ENCODE measurements around the gene HNF4A. TPM values are rescaled to one million over a fixed set of nuclear protein-coding genes. Genes with fewer than 3 reads are reported as not detected.

The HNF4A gene
- total and polyA plus RNA-seq, 8 donors: 7.4 to 29.2 (median 22.2) TPM

GRCh38 chr20:44419131-44419844 is 63.8 kb downstream of the HNF4A start:
- 79 to 81% methylated on average over 13 of the region's 13 CpGs for WGBS, 2 donors
- Histone ChIP-seq H3K4me3 (no peak overlapping the region), H3K9me3 (no peaks in the 10 kb centered on the region), H3K27me3 (no peaks in the 10 kb centered on the region), H3K36me3 (peaks cover 0 to 52% (median 0%) of the 10 kb centered on the region in 3 donors), H3K4me1 (no peaks in the 10 kb centered on the region), H3K27ac (no peak overlapping the region)
- ATAC-seq (peak; percentile 52 to 82 (median 73)), FAIRE-seq (no peak), DNase-seq (peak in 2 of 6 donors; percentile 42 to 44)
- intact Hi-C loops (cut with DNase I): no loop called here
- no peak for TF ChIP-seq CTCF (IDR thresholded peaks at IDR 0.05)

DNA sequence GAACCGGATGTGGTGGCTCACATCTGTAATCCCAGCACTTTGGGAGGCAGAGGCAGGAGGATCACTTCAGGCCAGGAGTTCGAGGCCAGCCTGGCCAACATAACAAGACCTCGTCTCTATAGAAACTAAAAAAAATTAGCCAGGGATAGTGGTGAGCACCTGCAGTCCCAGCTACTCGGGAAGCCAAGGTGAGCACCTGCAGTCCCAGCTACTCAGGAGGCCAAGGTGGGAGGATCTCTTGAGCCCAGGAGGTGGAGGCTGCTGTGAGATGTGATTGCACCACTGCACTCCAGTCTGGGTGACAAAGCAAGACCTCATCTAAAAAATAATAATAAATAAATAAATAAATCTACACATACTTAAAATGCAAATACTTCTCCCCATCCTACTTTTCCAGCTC is 65.0 kb downstream of the HNF4A start:
- ATAC-seq (no peak), DNase-seq (no peak), FAIRE-seq (no peak)
- no peak for TF ChIP-seq CTCF (IDR thresholded peaks at IDR 0.05)
- H3K27me3 ChIP-seq: no peaks in the 10 kb centered on the region
- intact Hi-C loops (cut with DNase I): no loop called here
- no peaks in the 10 kb centered on the region for H3K9me3 ChIP-seq
- peaks cover 0 to 45% (median 0%) of the 10 kb centered on the region in 3 donors for H3K36me3 ChIP-seq
- H3K4me3 ChIP-seq: no peak overlapping the region
- 85 to 88% methylated on average over 4 of the region's 4 CpGs for WGBS, 2 donors
- H3K27ac ChIP-seq: no peak overlapping the region
- no peaks in the 10 kb centered on the region for H3K4me1 ChIP-seq

DNA sequence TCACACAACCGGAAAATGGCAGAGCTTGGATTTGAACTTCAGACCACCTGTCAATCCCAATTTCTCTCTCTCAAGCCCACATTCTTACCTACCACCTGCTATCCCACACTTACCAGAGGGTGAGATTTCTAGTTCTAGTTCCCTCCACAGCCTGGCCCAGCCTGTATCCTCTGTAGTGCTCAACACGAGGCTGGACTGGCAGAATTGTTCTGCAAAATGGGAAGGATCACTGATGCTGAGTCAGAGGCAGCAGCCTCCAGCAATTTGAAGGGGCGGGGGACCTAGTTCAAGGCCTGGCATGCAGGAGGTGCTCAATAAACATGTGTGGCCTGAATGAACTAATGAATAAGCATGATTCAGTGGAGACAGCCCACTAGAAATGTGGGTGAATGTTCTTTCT is 66.6 kb downstream of the HNF4A start:
- 61 to 65% methylated on average over 3 of the region's 3 CpGs for WGBS, 2 donors
- Histone ChIP-seq H3K27ac (no peak overlapping the region), H3K27me3 (no peaks in the 10 kb centered on the region), H3K36me3 (peaks cover 0 to 37% (median 4%) of the 10 kb centered on the region in 3 donors), H3K4me3 (no peak overlapping the region), H3K9me3 (no peaks in the 10 kb centered on the region), H3K4me1 (no peaks in the 10 kb centered on the region)
- FAIRE-seq: no peak
- DNase-seq: no peak
- intact Hi-C loops (cut with DNase I): no loop called here
- ATAC-seq: no peak
- no peak for TF ChIP-seq CTCF (IDR thresholded peaks at IDR 0.05)

DNA sequence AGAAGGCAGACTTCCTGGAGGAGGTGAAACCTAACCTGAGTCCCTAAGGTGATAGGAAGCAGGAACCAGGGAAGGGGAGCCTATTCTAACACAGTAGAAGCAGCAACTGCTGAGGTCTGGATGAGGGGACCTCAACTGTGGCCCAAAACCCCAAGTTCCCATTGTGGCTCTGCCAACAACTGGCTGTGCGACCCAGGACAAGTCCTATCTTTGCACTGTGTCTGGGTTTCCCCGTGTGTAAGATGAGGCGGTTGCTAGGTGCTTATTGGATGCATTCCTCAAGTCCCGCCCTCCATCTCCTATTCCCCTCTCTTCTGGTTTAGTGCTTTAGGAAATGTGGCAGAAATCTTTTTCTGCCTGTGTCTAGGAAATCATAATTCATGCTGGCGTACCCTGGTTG is 68.0 kb downstream of the HNF4A start:
- Histone ChIP-seq H3K27ac (no peak overlapping the region), H3K27me3 (no peaks in the 10 kb centered on the region), H3K36me3 (peaks cover 0 to 35% (median 4%) of the 10 kb centered on the region in 3 donors), H3K4me1 (no peaks in the 10 kb centered on the region), H3K9me3 (no peaks in the 10 kb centered on the region), H3K4me3 (no peak overlapping the region)
- no peak for FAIRE-seq
- 85 to 87% methylated on average over 5 of the region's 5 CpGs for WGBS, 2 donors
- intact Hi-C loops (cut with DNase I): no loop called here
- ATAC-seq: no peak
- no peak for TF ChIP-seq CTCF (IDR thresholded peaks at IDR 0.05)
- no peak for DNase-seq

- FAIRE-seq: no peak
Observed at GRCh38 chr20:44424039-44424495, 68.6 kb downstream of the HNF4A start.

More at GRCh38 chr20:44424039-44424495, 68.6 kb downstream of the HNF4A start:
- no peaks in the 10 kb centered on the region for H3K27me3 ChIP-seq
- no peaks in the 10 kb centered on the region for H3K9me3 ChIP-seq
- no peak overlapping the region for H3K4me3 ChIP-seq
- no peak for TF ChIP-seq CTCF (IDR thresholded peaks at IDR 0.05)
- H3K27ac ChIP-seq: no peak overlapping the region
- WGBS, 2 donors: 91% methylated on average over 14 of the region's 14 CpGs
- intact Hi-C loops (cut with DNase I): no loop called here
- DNase-seq: no peak
- H3K4me1 ChIP-seq: no peaks in the 10 kb centered on the region
- no peak for ATAC-seq
- H3K36me3 ChIP-seq: peaks cover 0 to 31% (median 4%) of the 10 kb centered on the region in 3 donors
